HAP-1 (cell line): ENCODE data around the gene PDZD2.

Experiments
- DNase-seq, 2 experiments: peaks; one replicate each; pipeline ENCODE4 v3.0.0-alpha.2; 2016 to 2020; ENCODE audit warnings: low spot score in 2 of 2
- H3K27me3 ChIP-seq: fragments of 250-450 bp; sonication (Bioruptor Pico); 2 replicates; pipeline ENCODE4 v1.5.1; 2020; ENCODE audit warnings: low read depth, mild to moderate bottlenecking, moderate library complexity
- H3K36me3 ChIP-seq: fragments of 250-450 bp; sonication (Bioruptor Pico); replicated peaks from 2 replicates; pipeline ENCODE4 v1.5.1; 2020; ENCODE audit warnings: mild to moderate bottlenecking
- H3K4me1 ChIP-seq: fragments of 250-450 bp; sonication (Bioruptor Pico); 2 replicates; pipeline ENCODE4 v1.5.1; 2020; ENCODE audit warnings: mild to moderate bottlenecking
- H3K4me3 ChIP-seq: fragments of 250-450 bp; sonication (Bioruptor Pico); 2 replicates; pipeline ENCODE4 v1.5.1; 2020; ENCODE audit warnings: mild to moderate bottlenecking, moderate library complexity
- H3K9me3 ChIP-seq: fragments of 250-450 bp; sonication (Bioruptor Pico); 2 replicates; pipeline ENCODE4 v1.5.1; 2020; ENCODE audit warnings: mild to moderate bottlenecking, moderate library complexity
- in situ Hi-C: fragments of 300-500 bp; cut with MboI; formaldehyde crosslinking; loops from 3 replicates; pipeline ENCODE4 v1.14.3; 2020; ENCODE audit warnings: low sequenced_read_pairs, inconsistent platforms, mixed read lengths

The PDZD2 gene

GRCh38 chr5:31889001-31889561, 250.2 kb downstream of the PDZD2 start:
- Histone ChIP-seq H3K27me3 (no peaks in the 10 kb centered on the region), H3K4me1 (peaks cover 28% of the 10 kb centered on the region), H3K4me3 (no peak overlapping the region), H3K9me3 (no peaks in the 10 kb centered on the region), H3K36me3 (no peaks in the 10 kb centered on the region)
- in situ Hi-C loops = no loop called here
- peak; percentile 79 to 93 for DNase-seq

DNA sequence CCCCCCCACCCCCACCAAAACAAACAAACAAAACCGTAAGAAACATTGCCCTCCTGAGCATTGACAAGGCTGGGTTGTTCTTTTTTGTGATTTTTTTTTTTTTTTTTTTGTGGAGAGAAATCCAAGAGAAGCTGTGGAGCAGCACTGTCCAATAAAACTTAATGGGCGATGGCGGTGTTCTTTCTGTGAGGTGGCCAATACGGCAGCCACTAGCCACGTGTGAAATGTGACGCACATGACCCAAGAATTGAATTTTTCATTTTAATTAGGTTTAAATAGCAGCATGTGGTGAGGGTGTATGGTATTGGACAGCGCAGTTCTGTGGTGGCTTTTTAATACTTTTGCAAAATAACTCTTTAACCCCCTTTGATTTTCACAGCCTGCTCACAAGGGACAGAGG, 251.1 kb downstream of the PDZD2 start:
- Histone ChIP-seq H3K4me3 (no peak overlapping the region), H3K4me1 (peaks cover 28% of the 10 kb centered on the region), H3K36me3 (no peaks in the 10 kb centered on the region), H3K9me3 (no peaks in the 10 kb centered on the region), H3K27me3 (no peaks in the 10 kb centered on the region)
- in situ Hi-C loops = no loop called here
- DNase-seq = no peak

DNA sequence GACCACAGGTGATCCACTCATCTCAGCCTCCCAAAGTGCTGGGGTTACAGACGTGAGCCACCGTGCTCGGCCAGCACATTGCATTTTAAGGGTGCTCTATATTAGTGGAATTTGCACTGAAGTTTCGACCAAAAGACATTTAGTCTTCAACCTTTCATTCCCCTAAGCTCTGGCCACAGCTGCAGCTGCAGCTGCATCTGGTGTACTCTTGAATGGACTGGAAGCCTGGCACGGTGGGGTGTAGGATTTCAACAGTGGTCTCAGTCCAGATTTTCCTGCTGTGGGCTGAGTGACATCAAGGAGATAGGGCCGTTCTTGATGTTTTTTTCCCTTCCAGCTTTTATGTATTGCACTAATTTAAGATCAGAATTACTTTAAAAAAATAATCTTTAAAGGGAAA, 255.2 kb downstream of the PDZD2 start:
- Histone ChIP-seq H3K4me3 (no peak overlapping the region), H3K4me1 (peaks cover 15% of the 10 kb centered on the region), H3K36me3 (no peaks in the 10 kb centered on the region), H3K27me3 (no peaks in the 10 kb centered on the region), H3K9me3 (no peaks in the 10 kb centered on the region)
- in situ Hi-C loops = no loop called here
- no peak for DNase-seq

- H3K27me3 ChIP-seq = no peaks in the 10 kb centered on the region
- H3K4me3 ChIP-seq = no peak overlapping the region
- in situ Hi-C loops = no loop called here
- DNase-seq = no peak
- H3K9me3 ChIP-seq = no peaks in the 10 kb centered on the region
- no peaks in the 10 kb centered on the region for H3K36me3 ChIP-seq
- peaks cover 4% of the 10 kb centered on the region for H3K4me1 ChIP-seq
Measured at GRCh38 chr5:31895199-31895820, 256.4 kb downstream of the PDZD2 start.

GRCh38 chr5:31898036-31898632, 259.2 kb downstream of the PDZD2 start:
- 0 out of 2 replicates have a peak, but pooled peaks cover 3% of the 10 kb centered on the region for H3K9me3 ChIP-seq
- in situ Hi-C loops = no loop called here
- no peak for DNase-seq
- no peak overlapping the region for H3K4me3 ChIP-seq
- no peaks in the 10 kb centered on the region for H3K4me1 ChIP-seq
- no peaks in the 10 kb centered on the region for H3K27me3 ChIP-seq
- H3K36me3 ChIP-seq = no peaks in the 10 kb centered on the region

DNA sequence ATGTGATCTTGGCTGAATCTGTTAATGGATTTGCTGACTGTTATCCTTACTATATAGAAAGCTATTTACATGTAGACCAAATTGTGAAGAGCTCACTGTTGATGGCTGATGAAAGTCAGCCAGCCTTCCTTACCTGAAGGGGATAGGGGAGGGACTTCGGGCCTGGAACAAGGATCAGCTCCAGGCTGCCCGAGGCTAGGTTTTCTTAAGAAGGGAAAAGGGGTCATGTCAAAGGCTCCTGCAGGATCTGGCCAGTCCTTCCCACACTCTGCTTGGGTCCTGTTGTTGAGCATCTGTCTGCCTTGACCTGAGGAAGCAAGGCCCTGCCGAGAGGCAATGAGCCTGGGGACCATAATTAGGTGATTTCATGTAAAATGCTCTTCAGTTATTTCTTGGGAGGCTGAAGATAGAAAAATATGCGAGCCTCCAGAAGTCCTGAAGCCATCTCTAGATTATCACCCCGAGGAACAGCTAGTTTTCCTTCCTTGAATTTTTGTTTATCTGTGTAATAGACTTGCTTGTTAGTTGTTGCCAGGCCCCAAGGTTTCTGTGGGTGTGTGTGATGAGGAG, 261.4 kb downstream of the PDZD2 start:
- in situ Hi-C loops = no loop called here
- Histone ChIP-seq H3K27me3 (no peaks in the 10 kb centered on the region), H3K4me3 (no peak overlapping the region), H3K36me3 (no peaks in the 10 kb centered on the region), H3K9me3 (0 out of 2 replicates have a peak, but pooled peaks cover 3% of the 10 kb centered on the region), H3K4me1 (no peaks in the 10 kb centered on the region)
- no peak for DNase-seq

GRCh38 chr5:31901807-31902530, 263.0 kb downstream of the PDZD2 start:
- in situ Hi-C loops = no loop called here
- Histone ChIP-seq H3K36me3 (no peaks in the 10 kb centered on the region), H3K27me3 (no peaks in the 10 kb centered on the region), H3K9me3 (0 out of 2 replicates have a peak, but pooled peaks cover 3% of the 10 kb centered on the region), H3K4me1 (no peaks in the 10 kb centered on the region), H3K4me3 (no peak overlapping the region)
- no peak for DNase-seq

GRCh38 chr5:31908396-31908795, 269.5 kb downstream of the PDZD2 start:
- Histone ChIP-seq H3K9me3 (no peaks in the 10 kb centered on the region), H3K4me1 (no peaks in the 10 kb centered on the region; the same call in 1 of the 2 replicates), H3K27me3 (no peaks in the 10 kb centered on the region)

DNA sequence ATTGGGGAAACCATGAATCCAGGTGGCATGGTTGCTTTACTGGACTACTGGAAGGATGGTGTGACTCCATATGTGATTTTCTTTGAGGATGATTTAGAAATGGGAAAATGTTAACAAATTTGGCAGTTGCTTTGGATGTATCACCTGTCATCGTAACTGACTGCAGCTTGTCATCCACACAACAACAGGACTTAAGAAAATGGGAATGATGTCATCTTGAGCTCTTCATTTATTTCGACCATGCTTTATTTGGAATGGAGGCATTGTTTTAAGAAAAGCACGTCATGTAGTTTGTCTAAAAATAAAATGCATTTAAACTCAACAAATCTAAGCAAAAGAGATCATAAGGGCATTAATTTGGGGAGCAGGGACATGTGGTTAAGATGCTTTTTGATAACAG, 270.1 kb downstream of the PDZD2 start:
- Histone ChIP-seq H3K4me3 (no peak overlapping the region), H3K36me3 (no peaks in the 10 kb centered on the region), H3K27me3 (no peaks in the 10 kb centered on the region), H3K9me3 (no peaks in the 10 kb centered on the region), H3K4me1 (no peaks in the 10 kb centered on the region; the same call in 1 of the 2 replicates)
- no peak for DNase-seq
- in situ Hi-C loops = no loop called here

More at GRCh38 chr5:31908396-31908795, 269.5 kb downstream of the PDZD2 start:
- H3K36me3 ChIP-seq = no peaks in the 10 kb centered on the region
- DNase-seq = no peak
- no peak overlapping the region for H3K4me3 ChIP-seq
- in situ Hi-C loops = no loop called here

DNA sequence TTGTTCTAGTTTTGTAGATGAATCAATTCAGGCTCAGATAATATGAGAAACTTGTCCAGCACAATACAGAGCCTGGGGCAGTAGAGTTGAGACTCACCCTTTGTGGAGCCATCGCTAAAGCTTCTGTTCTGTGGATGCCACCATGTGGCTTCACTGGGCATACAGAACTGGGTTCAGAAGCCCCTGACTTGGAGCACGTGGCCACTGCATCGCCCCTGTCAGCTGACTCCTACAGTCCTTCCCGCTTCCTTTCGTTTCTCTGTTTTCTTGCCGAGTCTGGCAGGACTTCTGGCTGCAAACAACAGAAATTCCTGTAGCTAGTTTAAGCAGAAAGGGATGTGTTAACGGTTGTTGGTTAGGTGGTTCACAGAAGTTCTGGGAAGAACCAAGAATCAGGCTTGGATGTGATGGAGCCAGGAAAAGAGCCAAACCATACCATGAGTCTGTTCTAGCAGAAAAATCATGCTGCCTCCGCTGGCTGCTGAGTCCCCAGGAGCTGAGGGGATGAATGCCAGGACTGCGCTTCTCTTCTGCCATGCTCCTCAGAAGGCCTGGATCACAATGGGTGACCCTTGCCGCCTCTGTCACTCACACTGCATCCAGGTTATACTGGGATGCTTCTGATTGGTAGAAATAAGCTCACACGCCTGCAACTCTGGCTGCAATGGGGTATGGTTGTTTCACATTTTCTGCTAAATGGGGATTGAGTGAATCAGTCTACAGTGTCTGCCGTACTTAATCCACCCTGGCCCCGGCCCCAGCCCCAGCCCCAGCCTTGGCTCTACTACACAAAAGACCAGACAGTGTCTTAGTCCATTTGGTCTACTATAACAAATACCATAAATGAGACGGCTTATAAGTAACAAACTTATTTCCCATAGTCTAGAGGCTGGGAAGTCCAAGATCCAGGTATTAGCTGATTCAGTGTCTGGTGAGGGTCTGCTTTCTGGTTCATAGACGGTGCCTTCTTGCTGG, 272.6 kb downstream of the PDZD2 start:
- no peaks in the 10 kb centered on the region for H3K36me3 ChIP-seq
- no peaks in the 10 kb centered on the region for H3K27me3 ChIP-seq
- H3K9me3 ChIP-seq = no peaks in the 10 kb centered on the region; the same call in 1 of the 2 replicates
- in situ Hi-C loops = no loop called here
- no peaks in the 10 kb centered on the region; the same call in 1 of the 2 replicates for H3K4me1 ChIP-seq
- H3K4me3 ChIP-seq = no peak overlapping the region
- DNase-seq = no peak

DNA sequence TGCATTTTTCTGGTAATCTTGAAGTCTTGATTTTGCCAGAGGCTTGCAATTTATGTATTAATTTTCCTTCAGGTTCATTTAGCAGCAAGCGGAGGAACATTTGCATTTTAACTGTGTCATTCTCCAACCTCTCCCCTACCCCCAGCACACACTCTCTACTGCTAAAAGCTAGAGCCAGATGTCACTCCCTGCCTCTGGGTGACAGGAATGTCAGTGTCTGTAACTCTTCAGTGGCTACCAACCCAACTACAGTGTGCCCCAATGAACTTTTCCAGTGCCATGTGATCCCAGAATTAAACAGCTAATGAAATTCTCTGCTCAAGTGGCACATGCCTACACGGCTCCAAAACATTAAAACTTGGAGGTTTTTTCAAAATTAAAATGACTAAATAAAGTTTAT, 274.9 kb downstream of the PDZD2 start:
- no peak overlapping the region for H3K4me3 ChIP-seq
- no peaks in the 10 kb centered on the region for H3K36me3 ChIP-seq
- no peak for DNase-seq
- H3K27me3 ChIP-seq = no peaks in the 10 kb centered on the region
- peaks cover 3% of the 10 kb centered on the region for H3K4me1 ChIP-seq
- H3K9me3 ChIP-seq = no peaks in the 10 kb centered on the region; the same call in 1 of the 2 replicates
- in situ Hi-C loops = no loop called here

DNA sequence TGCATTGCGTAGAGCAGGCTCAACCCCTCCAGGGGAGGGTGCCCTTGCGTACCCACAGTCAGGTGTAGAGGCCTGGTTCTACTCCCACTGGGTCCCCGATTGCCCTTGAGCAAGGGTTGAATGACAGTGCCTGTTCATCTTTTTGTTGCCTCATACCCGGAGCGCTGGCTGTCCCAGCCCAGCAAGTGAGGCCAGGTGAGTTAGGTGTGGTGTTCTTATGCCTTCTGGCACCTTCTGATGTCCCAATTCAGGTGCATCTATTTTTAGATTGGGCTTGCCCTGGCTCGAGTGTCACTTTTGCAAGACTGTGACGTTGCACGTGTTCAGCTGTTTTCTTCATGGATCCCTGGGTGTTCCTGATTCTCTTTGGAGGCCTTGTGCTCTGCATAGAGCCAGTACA, 277.4 kb downstream of the PDZD2 start:
- DNase-seq = no peak
- in situ Hi-C loops = no loop called here

DNA sequence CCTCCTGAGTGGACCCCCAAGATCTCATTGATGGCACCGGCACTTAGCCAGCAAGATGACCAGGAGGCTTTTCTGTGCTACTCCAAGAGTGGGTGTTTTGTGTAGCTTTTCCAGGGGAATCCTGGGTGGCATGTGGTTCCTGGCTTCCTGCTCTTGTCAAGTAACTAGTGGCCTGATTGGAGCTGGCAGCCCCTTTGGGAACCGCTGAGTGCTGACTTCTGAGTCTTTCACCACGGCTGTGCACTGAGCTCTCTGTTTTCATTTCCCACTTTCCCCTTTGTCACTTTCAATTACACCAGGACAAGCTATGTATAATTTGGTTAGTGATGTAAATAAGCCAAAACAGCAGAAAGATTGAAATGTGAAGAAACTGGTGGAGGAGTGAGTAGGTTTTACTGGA, 279.8 kb downstream of the PDZD2 start:
- Histone ChIP-seq H3K9me3 (no peaks in the 10 kb centered on the region; the same call in 1 of the 2 replicates), H3K27me3 (no peaks in the 10 kb centered on the region), H3K36me3 (no peaks in the 10 kb centered on the region), H3K4me3 (no peak overlapping the region), H3K4me1 (peaks cover 9% of the 10 kb centered on the region)
- in situ Hi-C loops = no loop called here
- DNase-seq = no peak

More for the DNA sequence above, 277.4 kb downstream of the PDZD2 start:
- no peaks in the 10 kb centered on the region for H3K27me3 ChIP-seq
- H3K36me3 ChIP-seq = no peaks in the 10 kb centered on the region
- no peaks in the 10 kb centered on the region; the same call in 1 of the 2 replicates for H3K9me3 ChIP-seq
- H3K4me3 ChIP-seq = no peak overlapping the region
- peaks cover 3% of the 10 kb centered on the region for H3K4me1 ChIP-seq
